NB4 (cell line): Measurements from ENCODE around the gene EPAS1.

Experiments
- MYC ChIP-seq: IDR thresholded peaks from 2 replicates; pipeline ENCODE4 v1.6.1; 2011; ENCODE audit warnings: low read depth, low read length
- POLR2A ChIP-seq: IDR thresholded peaks from 2 replicates; pipeline ENCODE4 v1.6.1; 2011; ENCODE audit warnings: mild to moderate bottlenecking; ENCODE audit not compliant: insufficient read length; ENCODE audit errors: extremely low read depth
- TF ChIP-seq, protein P1 (sequence below): IDR thresholded peaks from one replicate; pipeline ENCODE4 v1.5.1; 2012; ENCODE audit warnings: low read depth, low read length
- TF ChIP-seq, protein P2 (sequence below): IDR thresholded peaks from 2 replicates; pipeline ENCODE4 v1.6.1; 2011; ENCODE audit warnings: low read depth, low read length

DNA sequence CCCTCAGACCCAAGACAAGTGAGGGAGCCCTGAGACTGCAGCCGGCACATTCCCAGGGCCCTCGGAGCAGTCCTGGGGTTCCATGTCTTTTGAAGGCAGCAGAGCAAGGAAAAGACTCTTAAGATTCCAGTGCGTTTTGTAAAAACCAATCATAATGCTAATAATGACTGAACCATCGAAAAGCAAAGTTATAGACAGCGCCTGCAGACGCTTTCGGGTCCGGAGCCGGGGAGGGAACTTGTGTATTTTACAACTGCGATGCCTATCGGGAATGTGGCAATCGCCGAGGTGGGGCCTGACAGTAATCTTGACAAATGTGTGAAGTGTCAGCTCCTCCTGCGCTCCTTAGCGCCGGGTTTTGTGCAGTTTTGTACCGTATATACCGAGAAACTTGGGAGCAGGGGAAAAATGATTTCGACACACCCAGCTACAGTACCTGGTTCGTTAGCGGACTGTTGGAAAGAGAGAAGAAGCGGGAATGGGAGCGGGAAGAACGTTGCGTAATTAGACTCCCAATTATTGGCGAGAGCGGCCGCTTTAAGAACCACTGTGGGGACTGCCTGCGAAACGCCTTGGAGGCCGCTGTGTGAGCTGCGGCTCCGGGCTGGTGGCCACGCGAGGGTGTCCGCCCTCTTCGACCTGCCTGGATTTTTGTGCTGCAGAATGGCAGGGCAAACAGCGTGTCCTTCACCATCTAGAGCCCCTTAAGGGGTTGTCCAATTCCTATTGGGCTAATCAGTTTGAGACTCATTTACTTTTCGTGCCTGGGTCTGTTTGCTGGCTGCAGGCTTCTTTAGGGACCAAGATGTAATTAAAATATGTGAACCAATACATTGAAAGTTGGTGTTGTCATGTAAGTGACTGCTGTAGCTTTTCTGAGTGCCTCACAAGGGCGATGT is 2.4 kb downstream of the EPAS1 start:
- TF ChIP-seq POLR2A (no peak), MYC (no peak)
- TF ChIP-seq, protein P1, sequence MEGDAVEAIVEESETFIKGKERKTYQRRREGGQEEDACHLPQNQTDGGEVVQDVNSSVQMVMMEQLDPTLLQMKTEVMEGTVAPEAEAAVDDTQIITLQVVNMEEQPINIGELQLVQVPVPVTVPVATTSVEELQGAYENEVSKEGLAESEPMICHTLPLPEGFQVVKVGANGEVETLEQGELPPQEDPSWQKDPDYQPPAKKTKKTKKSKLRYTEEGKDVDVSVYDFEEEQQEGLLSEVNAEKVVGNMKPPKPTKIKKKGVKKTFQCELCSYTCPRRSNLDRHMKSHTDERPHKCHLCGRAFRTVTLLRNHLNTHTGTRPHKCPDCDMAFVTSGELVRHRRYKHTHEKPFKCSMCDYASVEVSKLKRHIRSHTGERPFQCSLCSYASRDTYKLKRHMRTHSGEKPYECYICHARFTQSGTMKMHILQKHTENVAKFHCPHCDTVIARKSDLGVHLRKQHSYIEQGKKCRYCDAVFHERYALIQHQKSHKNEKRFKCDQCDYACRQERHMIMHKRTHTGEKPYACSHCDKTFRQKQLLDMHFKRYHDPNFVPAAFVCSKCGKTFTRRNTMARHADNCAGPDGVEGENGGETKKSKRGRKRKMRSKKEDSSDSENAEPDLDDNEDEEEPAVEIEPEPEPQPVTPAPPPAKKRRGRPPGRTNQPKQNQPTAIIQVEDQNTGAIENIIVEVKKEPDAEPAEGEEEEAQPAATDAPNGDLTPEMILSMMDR, result no peak
- TF ChIP-seq, protein P2, sequence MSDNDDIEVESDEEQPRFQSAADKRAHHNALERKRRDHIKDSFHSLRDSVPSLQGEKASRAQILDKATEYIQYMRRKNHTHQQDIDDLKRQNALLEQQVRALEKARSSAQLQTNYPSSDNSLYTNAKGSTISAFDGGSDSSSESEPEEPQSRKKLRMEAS, result no peak
